Neural cell (in vitro differentiated cells): ENCODE results near the gene PRKAA2.

Experiments
- EZH2 ChIP-seq: fragments of 200-600, 300-800 bp; shearing (Covaris generic), sonication (generic); IDR thresholded peaks from 2 replicates; pipeline ENCODE4 v1.6.1; 2014; ENCODE audit warnings: antibody characterized with exemption, low read length, borderline replicate concordance, mild to moderate bottlenecking; ENCODE audit not compliant: insufficient read depth, poor library complexity, severe bottlenecking
- MXI1 ChIP-seq: fragments of 450-650 bp; conservative IDR thresholded peaks from 2 replicates; pipeline ENCODE4 v1.6.1; 2014; ENCODE audit warnings: antibody characterized with exemption, mild to moderate bottlenecking; ENCODE audit not compliant: poor library complexity, severe bottlenecking
- POLR2AphosphoS5 ChIP-seq: IDR thresholded peaks from 2 replicates; pipeline ENCODE4 v1.6.1; 2012
- SMC3 ChIP-seq: fragments of 450-650 bp; conservative IDR thresholded peaks from 2 replicates; pipeline ENCODE4 v1.6.1; 2014; ENCODE audit warnings: antibody characterized with exemption, mild to moderate bottlenecking, moderate library complexity; ENCODE audit not compliant: poor library complexity
- TF ChIP-seq, protein P1 (sequence below): fragments of 450-650 bp; IDR thresholded peaks from 2 replicates; pipeline ENCODE4 v1.5.1; 2014; ENCODE audit warnings: antibody characterized with exemption, mild to moderate bottlenecking, moderate library complexity; ENCODE audit not compliant: poor library complexity, severe bottlenecking
- TF ChIP-seq, protein P2 (sequence below): IDR thresholded peaks from 2 replicates; pipeline ENCODE4 v1.6.1; 2012; ENCODE audit warnings: borderline replicate concordance

DNA sequence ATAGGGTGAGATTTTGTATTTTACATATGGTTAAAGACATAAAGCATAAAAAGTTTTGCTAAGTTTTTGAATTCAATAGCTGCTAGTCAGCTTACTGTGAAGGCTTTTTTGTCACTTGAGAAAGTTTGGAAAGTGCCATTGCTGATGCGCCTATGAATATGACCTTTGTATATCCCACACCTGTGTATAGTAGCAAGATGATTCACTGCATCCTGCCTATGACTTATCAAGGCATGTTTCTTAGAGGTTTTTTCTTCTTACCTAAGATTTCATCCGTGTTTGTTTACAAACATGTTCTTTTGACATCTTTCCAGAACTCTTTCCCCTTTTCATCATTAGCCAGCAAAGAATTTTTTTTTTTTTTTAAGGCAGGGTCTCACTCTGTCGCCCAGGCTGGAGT is 51.5 kb downstream of the PRKAA2 start:
- TF ChIP-seq, protein P1, sequence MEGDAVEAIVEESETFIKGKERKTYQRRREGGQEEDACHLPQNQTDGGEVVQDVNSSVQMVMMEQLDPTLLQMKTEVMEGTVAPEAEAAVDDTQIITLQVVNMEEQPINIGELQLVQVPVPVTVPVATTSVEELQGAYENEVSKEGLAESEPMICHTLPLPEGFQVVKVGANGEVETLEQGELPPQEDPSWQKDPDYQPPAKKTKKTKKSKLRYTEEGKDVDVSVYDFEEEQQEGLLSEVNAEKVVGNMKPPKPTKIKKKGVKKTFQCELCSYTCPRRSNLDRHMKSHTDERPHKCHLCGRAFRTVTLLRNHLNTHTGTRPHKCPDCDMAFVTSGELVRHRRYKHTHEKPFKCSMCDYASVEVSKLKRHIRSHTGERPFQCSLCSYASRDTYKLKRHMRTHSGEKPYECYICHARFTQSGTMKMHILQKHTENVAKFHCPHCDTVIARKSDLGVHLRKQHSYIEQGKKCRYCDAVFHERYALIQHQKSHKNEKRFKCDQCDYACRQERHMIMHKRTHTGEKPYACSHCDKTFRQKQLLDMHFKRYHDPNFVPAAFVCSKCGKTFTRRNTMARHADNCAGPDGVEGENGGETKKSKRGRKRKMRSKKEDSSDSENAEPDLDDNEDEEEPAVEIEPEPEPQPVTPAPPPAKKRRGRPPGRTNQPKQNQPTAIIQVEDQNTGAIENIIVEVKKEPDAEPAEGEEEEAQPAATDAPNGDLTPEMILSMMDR = no peak
- TF ChIP-seq MXI1 (no peak), SMC3 (no peak), POLR2AphosphoS5 (no peak), EZH2 (no peak)
- TF ChIP-seq, protein P2, sequence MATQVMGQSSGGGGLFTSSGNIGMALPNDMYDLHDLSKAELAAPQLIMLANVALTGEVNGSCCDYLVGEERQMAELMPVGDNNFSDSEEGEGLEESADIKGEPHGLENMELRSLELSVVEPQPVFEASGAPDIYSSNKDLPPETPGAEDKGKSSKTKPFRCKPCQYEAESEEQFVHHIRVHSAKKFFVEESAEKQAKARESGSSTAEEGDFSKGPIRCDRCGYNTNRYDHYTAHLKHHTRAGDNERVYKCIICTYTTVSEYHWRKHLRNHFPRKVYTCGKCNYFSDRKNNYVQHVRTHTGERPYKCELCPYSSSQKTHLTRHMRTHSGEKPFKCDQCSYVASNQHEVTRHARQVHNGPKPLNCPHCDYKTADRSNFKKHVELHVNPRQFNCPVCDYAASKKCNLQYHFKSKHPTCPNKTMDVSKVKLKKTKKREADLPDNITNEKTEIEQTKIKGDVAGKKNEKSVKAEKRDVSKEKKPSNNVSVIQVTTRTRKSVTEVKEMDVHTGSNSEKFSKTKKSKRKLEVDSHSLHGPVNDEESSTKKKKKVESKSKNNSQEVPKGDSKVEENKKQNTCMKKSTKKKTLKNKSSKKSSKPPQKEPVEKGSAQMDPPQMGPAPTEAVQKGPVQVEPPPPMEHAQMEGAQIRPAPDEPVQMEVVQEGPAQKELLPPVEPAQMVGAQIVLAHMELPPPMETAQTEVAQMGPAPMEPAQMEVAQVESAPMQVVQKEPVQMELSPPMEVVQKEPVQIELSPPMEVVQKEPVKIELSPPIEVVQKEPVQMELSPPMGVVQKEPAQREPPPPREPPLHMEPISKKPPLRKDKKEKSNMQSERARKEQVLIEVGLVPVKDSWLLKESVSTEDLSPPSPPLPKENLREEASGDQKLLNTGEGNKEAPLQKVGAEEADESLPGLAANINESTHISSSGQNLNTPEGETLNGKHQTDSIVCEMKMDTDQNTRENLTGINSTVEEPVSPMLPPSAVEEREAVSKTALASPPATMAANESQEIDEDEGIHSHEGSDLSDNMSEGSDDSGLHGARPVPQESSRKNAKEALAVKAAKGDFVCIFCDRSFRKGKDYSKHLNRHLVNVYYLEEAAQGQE = no peak
